Colonic mucosa (tissue), 4 donors: ENCODE data around the gene DAB2IP. TPM values are rescaled to one million over a fixed set of nuclear protein-coding genes. Genes with fewer than 3 reads are reported as not detected.

Source experiments
- DNase-seq: peaks from one replicate; pipeline ENCODE4 v3.0.0-alpha.2; 2020
- H3K27ac ChIP-seq: fragments of 200-600 bp; one replicate; pipeline ENCODE4 v1.8.0; 2021
- H3K27me3 ChIP-seq: fragments of 200-600 bp; one replicate; pipeline ENCODE4 v1.8.0; 2021
- H3K36me3 ChIP-seq: fragments of 200-600 bp; one replicate; pipeline ENCODE4 v1.8.0; 2021
- H3K4me1 ChIP-seq: fragments of 200-600 bp; one replicate; pipeline ENCODE4 v1.8.0; 2021; ENCODE audit warnings: mild to moderate bottlenecking
- H3K4me3 ChIP-seq: fragments of 200-600 bp; one replicate; pipeline ENCODE4 v1.8.0; 2021
- H3K9ac ChIP-seq, 2 donors: one replicate each; pipeline ENCODE4 v1.7.0; 2013; ENCODE audit warnings: control low read depth in 2 of 2, low read depth in 2 of 2, low read length in 2 of 2
- H3K9me3 ChIP-seq: fragments of 200-600 bp; one replicate; pipeline ENCODE4 v1.8.0; 2021
- CTCF ChIP-seq: fragments of 200-600 bp; IDR thresholded peaks from one replicate; pipeline ENCODE4 v1.8.0; 2022; ENCODE audit warnings: antibody characterized with exemption, mild to moderate bottlenecking
- intact Hi-C: fragments of 100-400 bp; cut with DNase I; formaldehyde crosslinking; loops from one replicate; pipeline ENCODE4 v1.14.1; 2022
- total RNA-seq, 2 donors: library from RNA; stranded (reverse); fragmentation: NEBNext Ultra II Directional in 1 of 2; extraction: Animal tissue kit (Norgen Biotek cat#: 25700) in 1 of 2; gene quantifications; one replicate each; pipeline ENCODE4 v1.2.1, GENCODE V29; 2021
- donor health status: healthy.
- donor health status: DM: no; HTN: no; CAD: no.
- donor health status: DM: no; HTN: no; CAD: no.

The DAB2IP gene
- total RNA-seq, 2 donors from 2014 or later: 126 to 130 TPM

- Histone ChIP-seq H3K27me3 (no peaks in the 10 kb centered on the region), H3K36me3 (no peaks in the 10 kb centered on the region), H3K9ac (no peak overlapping the region), H3K27ac (no peak overlapping the region), H3K4me1 (no peaks in the 10 kb centered on the region), H3K4me3 (no peak overlapping the region), H3K9me3 (no peaks in the 10 kb centered on the region)
- no peak for DNase-seq
- no peak for TF ChIP-seq CTCF
- intact Hi-C loops: no loop called here
Measured at GRCh38 chr9:121706149-121706750, 54.8 kb downstream of the DAB2IP start.

- intact Hi-C loops: no loop called here
- no peak overlapping the region for H3K27ac ChIP-seq
- no peak for DNase-seq
- no peaks in the 10 kb centered on the region for H3K4me1 ChIP-seq
- H3K9me3 ChIP-seq: no peaks in the 10 kb centered on the region
- no peaks in the 10 kb centered on the region for H3K27me3 ChIP-seq
- H3K4me3 ChIP-seq: no peak overlapping the region
- TF ChIP-seq CTCF: no peak
- H3K9ac ChIP-seq: no peak overlapping the region
- H3K36me3 ChIP-seq: no peaks in the 10 kb centered on the region
Measured at GRCh38 chr9:121707477-121708424, 56.3 kb downstream of the DAB2IP start.

GRCh38 chr9:121708768-121709488 lies 57.5 kb downstream of the DAB2IP start:
- peaks cover under 1% of the 10 kb centered on the region for H3K4me1 ChIP-seq
- no peaks in the 10 kb centered on the region for H3K36me3 ChIP-seq
- no peak overlapping the region for H3K4me3 ChIP-seq
- no peak overlapping the region for H3K9ac ChIP-seq
- H3K9me3 ChIP-seq: no peaks in the 10 kb centered on the region
- no peak overlapping the region for H3K27ac ChIP-seq
- DNase-seq: no peak
- intact Hi-C loops: no loop called here
- TF ChIP-seq CTCF: no peak
- no peaks in the 10 kb centered on the region for H3K27me3 ChIP-seq

GRCh38 chr9:121709798-121710197 lies 58.4 kb downstream of the DAB2IP start:
- Histone ChIP-seq H3K27ac (no peak overlapping the region), H3K4me3 (no peak overlapping the region), H3K9ac (no peak overlapping the region)

More at GRCh38 chr9:121709798-121710197, 58.4 kb downstream of the DAB2IP start:
- Histone ChIP-seq H3K9me3 (no peaks in the 10 kb centered on the region), H3K27me3 (no peaks in the 10 kb centered on the region), H3K4me1 (peaks cover 5% of the 10 kb centered on the region), H3K36me3 (no peaks in the 10 kb centered on the region)
- no peak for TF ChIP-seq CTCF
- DNase-seq: no peak
- intact Hi-C loops: no loop called here
